Hepatocyte (in vitro differentiated cells): ENCODE measurements around the gene LMX1B. TPM values are rescaled to one million over a fixed set of nuclear protein-coding genes. Genes with fewer than 3 reads are reported as not detected.
"Not testable (repeated sequence)": the region's sequence is repeated elsewhere in the genome, so short reads cannot be mapped to it uniquely, and the experiment has no call there.

ENCODE experiments used
- DNase-seq: peaks from one replicate; pipeline ENCODE4 v3.0.0-alpha.2; 2016; ENCODE audit warnings: low spot score
- H2AFZ ChIP-seq: fragments of 200-600 bp; sonication (generic); 2 replicates; pipeline ENCODE4 v1.6.0; 2016; ENCODE audit warnings: antibody characterized with exemption, mild to moderate bottlenecking
- H3K27ac ChIP-seq: fragments of 200-600 bp; sonication (generic); 2 replicates; pipeline ENCODE4 v1.5.1; 2016; ENCODE audit warnings: mild to moderate bottlenecking
- H3K27me3 ChIP-seq: fragments of 200-600 bp; sonication (generic); 2 replicates; pipeline ENCODE4 v1.6.1; 2016
- H3K36me3 ChIP-seq: fragments of 200-600 bp; sonication (generic); replicated peaks from 2 replicates; pipeline ENCODE4 v1.5.1; 2016; ENCODE audit warnings: low read depth; ENCODE audit not compliant: insufficient read depth
- H3K4me1 ChIP-seq: fragments of 200-600 bp; sonication (generic); 2 replicates; pipeline ENCODE4 v1.5.1; 2016; ENCODE audit warnings: mild to moderate bottlenecking, moderate library complexity; ENCODE audit not compliant: insufficient read depth
- H3K4me2 ChIP-seq: fragments of 200-600 bp; sonication (generic); 2 replicates; pipeline ENCODE4 v1.6.0; 2016
- H3K4me3 ChIP-seq: fragments of 200-600 bp; sonication (generic); 2 replicates; pipeline ENCODE4 v1.5.1; 2016; ENCODE audit warnings: mild to moderate bottlenecking
- H3K79me2 ChIP-seq: fragments of 200-600 bp; sonication (generic); 2 replicates; pipeline ENCODE4 v1.6.0; 2017; ENCODE audit warnings: mild to moderate bottlenecking
- H3K9me2 ChIP-seq: fragments of 200-600 bp; sonication (generic); replicated peaks from 2 replicates; pipeline ENCODE4 v1.6.0; 2017; ENCODE audit warnings: mild to moderate bottlenecking; ENCODE audit not compliant: insufficient read depth
- H3K9me3 ChIP-seq: fragments of 200-600 bp; sonication (generic); 2 replicates; pipeline ENCODE4 v1.5.1; 2016; ENCODE audit warnings: low read depth, mild to moderate bottlenecking
- H4K20me1 ChIP-seq: fragments of 200-600 bp; sonication (generic); 2 replicates; pipeline ENCODE4 v1.6.0; 2016; ENCODE audit warnings: mild to moderate bottlenecking; ENCODE audit not compliant: insufficient read depth, poor library complexity, severe bottlenecking
- EZH2 ChIP-seq: fragments of 200-600 bp; sonication (generic); IDR thresholded peaks from 2 replicates; pipeline ENCODE4 v1.6.1; 2016; ENCODE audit warnings: antibody characterized with exemption, mild to moderate bottlenecking, borderline replicate concordance
- EZH2phosphoT487 ChIP-seq: fragments of 200-600 bp; sonication (generic); IDR thresholded peaks from one replicate; pipeline ENCODE4 v1.6.1; 2018; ENCODE audit warnings: antibody characterized with exemption, mild to moderate bottlenecking, low read depth, moderate library complexity; ENCODE audit not compliant: unreplicated experiment, severe bottlenecking
- WGBS: methylation state at CpG from one replicate; pipeline ENCODE4 v1.1.6; 2016; ENCODE audit warnings: low lambda C conversion rate; ENCODE audit errors: missing lambda C conversion rate; 5-methylcytosine and 5-hydroxymethylcytosine counted together
- polyA plus RNA-seq: library from polyadenylated mRNA; unstranded; fragments of >200 nt; fragmentation: Nextera tagmentation; extraction: Ambion mirVana; gene quantifications from 2 replicates; pipeline ENCODE4 v1.2.1, GENCODE V29; 2016
- total RNA-seq: library from RNA; depleted of rRNA; stranded (reverse); fragments of >200 nt; gene quantifications from 2 replicates; pipeline ENCODE4 v1.2.3, GENCODE V29; 2014
- TF ChIP-seq, protein P1 (sequence below): fragments of 200-600 bp; sonication (generic); IDR thresholded peaks from 2 replicates; pipeline ENCODE4 v1.5.1; 2016; ENCODE audit warnings: antibody characterized with exemption, mild to moderate bottlenecking; ENCODE audit not compliant: poor library complexity

LMX1B gene
- total and polyA plus RNA-seq, 2 experiments from 2014 or later: 0.16 TPM; not detected in 1

DNA sequence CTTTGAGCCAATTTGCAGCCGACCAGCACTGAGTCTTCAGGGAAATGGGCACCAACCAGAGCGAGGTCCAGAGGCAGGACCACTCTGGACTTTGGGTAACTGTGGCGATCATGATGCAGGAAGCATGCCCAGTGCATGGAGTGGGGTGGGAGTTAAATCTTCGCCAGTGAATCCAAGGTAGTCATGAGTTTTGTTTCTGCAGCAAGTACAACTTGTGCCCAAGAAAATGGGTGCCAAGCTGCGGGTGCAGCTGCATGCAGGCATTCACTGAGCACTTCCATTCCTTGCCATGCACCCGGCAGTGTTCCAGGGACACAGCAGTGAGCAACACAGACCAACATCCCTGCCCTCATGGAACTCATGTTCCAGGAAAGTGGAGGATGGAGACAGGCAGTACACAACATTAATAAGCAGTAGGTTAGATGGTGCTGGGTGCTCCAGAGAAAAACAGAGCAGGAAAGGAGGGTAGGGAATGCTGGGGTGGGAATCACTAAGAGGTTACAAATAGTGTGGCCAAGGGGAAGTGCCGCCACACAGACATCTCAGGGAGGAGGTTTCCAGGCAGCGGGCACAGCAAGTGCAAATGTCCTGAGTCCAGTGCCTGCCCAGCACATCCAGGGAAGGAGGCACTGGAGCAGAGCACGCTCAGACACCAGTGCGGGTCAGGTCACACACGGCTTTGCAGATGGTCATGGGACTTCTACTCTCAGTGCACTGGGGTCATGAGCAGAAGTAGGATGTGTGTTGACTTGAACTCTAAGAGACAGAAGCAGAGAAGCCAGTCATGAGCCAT is 48.2 kb upstream of the LMX1B start:
- no peak for DNase-seq
- Histone ChIP-seq H3K9me2 (no peaks in the 10 kb centered on the region), H2AFZ (no peak overlapping the region), H3K36me3 (no peaks in the 10 kb centered on the region), H3K9me3 (no peaks in the 10 kb centered on the region), H3K79me2 (no peaks in the 10 kb centered on the region), H3K4me3 (no peak overlapping the region), H3K27ac (no peak overlapping the region), H3K4me1 (no peaks in the 10 kb centered on the region), H3K4me2 (no peak overlapping the region), H3K27me3 (peaks cover 49% of the 10 kb centered on the region), H4K20me1 (no peaks in the 10 kb centered on the region)
- TF ChIP-seq EZH2: no peak
- TF ChIP-seq EZH2phosphoT487: no peak
- WGBS: 89% methylated on average over 11 of the region's 11 CpGs

DNA sequence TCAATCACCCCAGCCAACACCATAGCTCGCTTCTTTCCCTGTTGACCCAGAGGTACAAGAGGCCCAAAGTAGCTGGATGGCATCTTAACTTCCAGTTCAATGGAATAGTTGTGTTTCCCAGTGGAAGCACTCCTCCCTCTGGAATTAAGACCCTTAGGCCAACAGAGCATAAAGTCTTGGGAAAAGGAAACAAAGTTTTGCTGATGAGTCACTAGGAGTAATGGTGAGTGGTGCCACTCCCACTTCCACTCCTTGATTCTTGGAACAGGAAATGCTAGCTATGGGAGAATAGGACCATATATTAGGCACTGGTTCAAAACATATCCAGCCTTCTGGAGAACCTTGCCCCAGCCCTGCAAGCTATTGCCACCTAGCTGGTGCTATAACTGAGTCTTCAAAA is 44.7 kb upstream of the LMX1B start:
- no peaks in the 10 kb centered on the region for H3K9me3 ChIP-seq
- H3K4me2 ChIP-seq: no peak overlapping the region
- H3K27ac ChIP-seq: no peak overlapping the region
- peaks cover 16% of the 10 kb centered on the region for H3K27me3 ChIP-seq
- no peaks in the 10 kb centered on the region for H3K9me2 ChIP-seq
- no peak for TF ChIP-seq EZH2phosphoT487
- no peak for TF ChIP-seq EZH2
- TF ChIP-seq, protein P1, sequence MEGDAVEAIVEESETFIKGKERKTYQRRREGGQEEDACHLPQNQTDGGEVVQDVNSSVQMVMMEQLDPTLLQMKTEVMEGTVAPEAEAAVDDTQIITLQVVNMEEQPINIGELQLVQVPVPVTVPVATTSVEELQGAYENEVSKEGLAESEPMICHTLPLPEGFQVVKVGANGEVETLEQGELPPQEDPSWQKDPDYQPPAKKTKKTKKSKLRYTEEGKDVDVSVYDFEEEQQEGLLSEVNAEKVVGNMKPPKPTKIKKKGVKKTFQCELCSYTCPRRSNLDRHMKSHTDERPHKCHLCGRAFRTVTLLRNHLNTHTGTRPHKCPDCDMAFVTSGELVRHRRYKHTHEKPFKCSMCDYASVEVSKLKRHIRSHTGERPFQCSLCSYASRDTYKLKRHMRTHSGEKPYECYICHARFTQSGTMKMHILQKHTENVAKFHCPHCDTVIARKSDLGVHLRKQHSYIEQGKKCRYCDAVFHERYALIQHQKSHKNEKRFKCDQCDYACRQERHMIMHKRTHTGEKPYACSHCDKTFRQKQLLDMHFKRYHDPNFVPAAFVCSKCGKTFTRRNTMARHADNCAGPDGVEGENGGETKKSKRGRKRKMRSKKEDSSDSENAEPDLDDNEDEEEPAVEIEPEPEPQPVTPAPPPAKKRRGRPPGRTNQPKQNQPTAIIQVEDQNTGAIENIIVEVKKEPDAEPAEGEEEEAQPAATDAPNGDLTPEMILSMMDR: no peak
- 96% methylated on average over 1 of the region's 1 CpG for WGBS
- H3K4me3 ChIP-seq: no peak overlapping the region
- H2AFZ ChIP-seq: no peak overlapping the region
- H3K4me1 ChIP-seq: no peaks in the 10 kb centered on the region
- DNase-seq: no peak
- no peaks in the 10 kb centered on the region for H4K20me1 ChIP-seq
- H3K36me3 ChIP-seq: no peaks in the 10 kb centered on the region
- H3K79me2 ChIP-seq: no peaks in the 10 kb centered on the region

DNA sequence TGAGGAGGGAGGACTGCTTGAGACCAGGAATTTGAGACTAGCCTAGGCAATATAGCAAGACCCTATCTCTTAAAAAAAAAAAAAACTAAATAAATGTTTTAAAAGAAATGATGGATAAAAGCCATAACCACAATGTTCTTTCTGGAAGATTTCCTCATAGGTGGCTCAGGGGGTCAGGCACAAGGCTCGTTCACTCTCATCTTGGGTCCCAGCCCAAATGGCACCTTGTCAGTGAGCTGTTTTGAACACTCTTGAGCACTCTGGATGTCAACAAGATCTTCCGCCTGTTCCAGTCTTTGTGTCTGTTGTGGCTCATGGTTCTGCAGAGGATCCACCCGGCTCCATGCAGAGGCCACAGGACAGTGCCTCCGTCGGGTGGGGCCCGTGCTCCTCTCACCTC is 35.7 kb upstream of the LMX1B start:
- no peak overlapping the region for H3K27ac ChIP-seq
- TF ChIP-seq EZH2phosphoT487: no peak
- TF ChIP-seq, protein P1: no peak
- no peak for TF ChIP-seq EZH2
- 93% methylated on average over 6 of the region's 6 CpGs for WGBS
- H3K4me1 ChIP-seq: peaks cover 3% of the 10 kb centered on the region
- no peak overlapping the region for H2AFZ ChIP-seq
- no peaks in the 10 kb centered on the region for H4K20me1 ChIP-seq
- H3K4me3 ChIP-seq: no peak overlapping the region
- DNase-seq: no peak
- H3K9me2 ChIP-seq: no peaks in the 10 kb centered on the region
- H3K9me3 ChIP-seq: no peaks in the 10 kb centered on the region
- no peak overlapping the region for H3K4me2 ChIP-seq
- H3K27me3 ChIP-seq: no peaks in the 10 kb centered on the region
- no peaks in the 10 kb centered on the region for H3K36me3 ChIP-seq
- no peaks in the 10 kb centered on the region for H3K79me2 ChIP-seq

DNA sequence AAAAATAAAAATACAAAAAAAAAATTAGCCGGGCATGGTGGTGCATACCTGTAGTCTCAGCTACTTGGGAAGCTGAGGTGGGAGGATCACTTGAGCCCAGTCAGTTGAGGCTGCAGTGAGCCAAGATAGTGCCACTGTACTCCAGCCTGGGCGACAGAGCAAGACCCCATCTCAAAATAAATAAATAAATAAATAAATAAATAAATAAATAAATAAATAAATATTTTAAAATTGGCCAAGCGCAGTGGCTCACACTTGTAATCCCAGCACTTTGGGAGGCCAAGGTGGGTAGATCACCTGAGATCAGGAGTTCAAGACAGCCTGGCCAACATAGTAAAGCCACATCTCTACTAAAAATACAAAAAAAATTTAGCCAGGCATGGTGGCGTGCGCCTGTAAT is 33.4 kb upstream of the LMX1B start:
- WGBS: 93% methylated on average over 5 of the region's 5 CpGs
- H2AFZ ChIP-seq, H3K27me3 ChIP-seq, H3K9me2 ChIP-seq, DNase-seq, H3K4me2 ChIP-seq, H4K20me1 ChIP-seq, H3K79me2 ChIP-seq, H3K4me1 ChIP-seq, H3K36me3 ChIP-seq, H3K4me3 ChIP-seq, H3K27ac ChIP-seq, H3K9me3 ChIP-seq: not testable (repeated sequence)
